PC-3 (cell line): Measurements from ENCODE around the gene SPINDOC. TPM values are rescaled to one million over a fixed set of nuclear protein-coding genes. Genes with fewer than 3 reads are reported as not detected.

Experiments used
- ATAC-seq: fragments of 200-7000 bp; cut with Tn5 transposase; 2 replicates; pipeline ENCODE4 v1.9.1; 2020; ENCODE audit warnings: mild to moderate bottlenecking, moderate library complexity
- BruUV-seq: library from RNA; stranded (reverse); fragments of 400-500 nt; replicated peaks from 2 replicates; lab custom pipeline; 2021; lab: Mats Ljungman, UMichigan
- CTCF ChIA-PET: fragments of 300-600 bp; sonication (Branson Sonifier 250); formaldehyde crosslinking; loops from one replicate; lab custom pipeline; 2022; ENCODE audit warnings: antibody characterized with exemption; lab: Charles Lee
- POLR2A ChIA-PET: fragments of 300-600 bp; sonication (Branson Sonifier 250); formaldehyde crosslinking; loops from one replicate; lab custom pipeline; 2022; ENCODE audit warnings: antibody characterized with exemption; ENCODE audit not compliant: unreplicated experiment; lab: Charles Lee
- DNase-seq: peaks from one replicate; pipeline ENCODE4 v3.0.0-alpha.2; 2015
- H2AFZ ChIP-seq: fragments of 300-600 bp; sonication (generic); 2 replicates; pipeline ENCODE4 v1.6.0; 2016; ENCODE audit warnings: antibody characterized with exemption, low read length
- H3F3A ChIP-seq: fragments of 300-600 bp; sonication (generic); one replicate; pipeline ENCODE4 v1.6.0; 2017; ENCODE audit warnings: antibody characterized with exemption, low read length, control low read depth, mild to moderate bottlenecking; ENCODE audit not compliant: unreplicated experiment
- H3K27ac ChIP-seq: fragments of 300-600 bp; sonication (generic); 2 replicates; pipeline ENCODE4 v1.5.1; 2016; ENCODE audit warnings: mild to moderate bottlenecking, low read length
- H3K27me3 ChIP-seq: fragments of 300-600 bp; sonication (generic); 2 replicates; pipeline ENCODE4 v1.6.1; 2016; ENCODE audit warnings: low read length, mixed read lengths
- H3K36me3 ChIP-seq: fragments of 300-600 bp; sonication (generic); 2 replicates; pipeline ENCODE4 v1.6.1; 2016; ENCODE audit warnings: low read depth, mixed run types, low read length, mixed read lengths
- H3K4me1 ChIP-seq: fragments of 300-600 bp; sonication (generic); 2 replicates; pipeline ENCODE4 v1.5.1; 2016; ENCODE audit warnings: low read length; ENCODE audit not compliant: insufficient read depth
- H3K4me2 ChIP-seq: fragments of 300-600 bp; sonication (generic); 2 replicates; pipeline ENCODE4 v1.6.0; 2016; ENCODE audit warnings: low read length
- H3K4me3 ChIP-seq: fragments of 300-600 bp; sonication (generic); 2 replicates; pipeline ENCODE4 v1.5.1; 2016; ENCODE audit warnings: mild to moderate bottlenecking, low read length, mixed read lengths
- H3K79me2 ChIP-seq: fragments of 300-600 bp; sonication (generic); 2 replicates; pipeline ENCODE4 v1.6.1; 2017; ENCODE audit warnings: low read length, mixed read lengths
- H3K9ac ChIP-seq: fragments of 300-600 bp; sonication (generic); 2 replicates; pipeline ENCODE4 v1.6.0; 2016; ENCODE audit warnings: mild to moderate bottlenecking, low read length
- H3K9me2 ChIP-seq: fragments of 300-600 bp; sonication (generic); replicated peaks from 2 replicates; pipeline ENCODE4 v1.6.1; 2016; ENCODE audit warnings: mixed run types, low read length, mixed read lengths
- H3K9me3 ChIP-seq: fragments of 300-600 bp; sonication (generic); 2 replicates; pipeline ENCODE4 v1.6.1; 2016; ENCODE audit warnings: low read length, mixed read lengths
- H4K20me1 ChIP-seq: fragments of 300-600 bp; sonication (generic); 2 replicates; pipeline ENCODE4 v1.6.1; 2016; ENCODE audit warnings: low read length, mixed read lengths
- EZH2 ChIP-seq: fragments of 300-600 bp; sonication (generic); IDR thresholded peaks from one replicate; pipeline ENCODE4 v1.6.1; 2017; ENCODE audit warnings: antibody characterized with exemption, mild to moderate bottlenecking, low read length; ENCODE audit not compliant: unreplicated experiment
- EZH2phosphoT487 ChIP-seq: fragments of 300-600 bp; sonication (generic); IDR thresholded peaks from 2 replicates; pipeline ENCODE4 v1.6.1; 2018; ENCODE audit warnings: mild to moderate bottlenecking, antibody characterized with exemption, low read length, borderline replicate concordance
- intact Hi-C: fragments of 100-400 bp; cut with micrococcal nuclease; formaldehyde crosslinking; loops from 2 replicates; pipeline ENCODE4 v1.9.0; 2023
- total RNA-seq: library from RNA; depleted of rRNA; stranded (reverse); fragments of >200 nt; gene quantifications from 2 replicates; pipeline ENCODE4 v1.2.3, GENCODE V29; 2014
- TF ChIP-seq, protein P1 (sequence below): fragments of 300-600 bp; sonication (generic); conservative IDR thresholded peaks from 2 replicates; pipeline ENCODE4 v1.5.1; 2017; ENCODE audit warnings: antibody characterized with exemption, low read depth, mild to moderate bottlenecking, low read length

The SPINDOC gene
- total RNA-seq, 1 experiment from 2014 or later, result 61.5 TPM

GRCh38 chr11:63837027-63837688, 23.9 kb downstream of the SPINDOC start:
- Histone ChIP-seq H3K4me3 (no peak overlapping the region), H3K9me3 (no peaks in the 10 kb centered on the region), H3K36me3 (no peaks in the 10 kb centered on the region), H2AFZ (peak overlapping the region; percentile 78; the same call in 1 of the 2 replicates), H3K9ac (no peak overlapping the region), H3K4me2 (no peak overlapping the region), H3K4me1 (peaks cover 30% of the 10 kb centered on the region), H3K27ac (no peak overlapping the region), H4K20me1 (peaks cover 27% of the 10 kb centered on the region), H3K27me3 (no peaks in the 10 kb centered on the region), H3K9me2 (no peaks in the 10 kb centered on the region), H3F3A (no peaks in the 10 kb centered on the region), H3K79me2 (peaks cover 30% of the 10 kb centered on the region)
- ChIA-PET CTCF (interaction anchor here (0.8 to 3.1 kb wide), 8 partner anchors 35 to 109 kb away, joined by 3 to 28 read pairs (median 6); partner anchors contain the start of genes NAA40 and RCOR2), POLR2A (no interaction called here)
- no TSS peak for BruUV-seq
- DNase-seq, result peak; percentile 96
- intact Hi-C loops, result loop anchor here (1.0 to 5.0 kb wide), 5 partner anchors 35 to 315 kb away; no protein-coding TSS in a partner anchor
- ATAC-seq, result peak; percentile 19
- TF ChIP-seq EZH2phosphoT487, result no peak
- TF ChIP-seq, protein P1, sequence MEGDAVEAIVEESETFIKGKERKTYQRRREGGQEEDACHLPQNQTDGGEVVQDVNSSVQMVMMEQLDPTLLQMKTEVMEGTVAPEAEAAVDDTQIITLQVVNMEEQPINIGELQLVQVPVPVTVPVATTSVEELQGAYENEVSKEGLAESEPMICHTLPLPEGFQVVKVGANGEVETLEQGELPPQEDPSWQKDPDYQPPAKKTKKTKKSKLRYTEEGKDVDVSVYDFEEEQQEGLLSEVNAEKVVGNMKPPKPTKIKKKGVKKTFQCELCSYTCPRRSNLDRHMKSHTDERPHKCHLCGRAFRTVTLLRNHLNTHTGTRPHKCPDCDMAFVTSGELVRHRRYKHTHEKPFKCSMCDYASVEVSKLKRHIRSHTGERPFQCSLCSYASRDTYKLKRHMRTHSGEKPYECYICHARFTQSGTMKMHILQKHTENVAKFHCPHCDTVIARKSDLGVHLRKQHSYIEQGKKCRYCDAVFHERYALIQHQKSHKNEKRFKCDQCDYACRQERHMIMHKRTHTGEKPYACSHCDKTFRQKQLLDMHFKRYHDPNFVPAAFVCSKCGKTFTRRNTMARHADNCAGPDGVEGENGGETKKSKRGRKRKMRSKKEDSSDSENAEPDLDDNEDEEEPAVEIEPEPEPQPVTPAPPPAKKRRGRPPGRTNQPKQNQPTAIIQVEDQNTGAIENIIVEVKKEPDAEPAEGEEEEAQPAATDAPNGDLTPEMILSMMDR, result peak; percentile 95

DNA sequence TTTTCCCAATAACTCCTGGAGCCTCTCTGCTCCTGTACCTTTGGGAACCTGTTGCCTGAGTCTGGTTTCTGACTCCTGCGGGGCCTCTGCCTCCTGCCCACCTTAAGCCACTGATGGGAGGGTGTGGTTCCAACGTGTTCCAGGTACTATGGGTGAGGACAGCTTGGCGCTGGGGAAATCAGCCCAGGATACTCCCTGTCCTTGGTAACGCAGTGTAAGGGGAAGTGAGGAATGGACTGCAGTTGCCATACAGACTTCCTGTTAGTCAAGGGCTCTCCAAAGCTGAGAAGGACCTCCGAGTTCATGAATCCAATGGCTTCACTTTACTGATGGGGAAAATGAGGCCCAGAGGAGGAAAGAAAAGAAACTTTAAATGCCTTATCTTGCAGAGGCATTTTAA, 24.5 kb downstream of the SPINDOC start:
- peak overlapping the region; percentile 75 for H3K4me3 ChIP-seq
- H3K9ac ChIP-seq, result peak overlapping the region; percentile 56; the same call in 1 of the 2 replicates
- peak overlapping the region; percentile 78 for H2AFZ ChIP-seq
- H3K4me1 ChIP-seq, result peaks cover 36% of the 10 kb centered on the region
- H3K4me2 ChIP-seq, result peak overlapping the region; percentile 81
- H3K79me2 ChIP-seq, result peaks cover 36% of the 10 kb centered on the region
- ChIA-PET CTCF (interaction anchor here (0.8 to 3.1 kb wide), 7 partner anchors 34 to 108 kb away, joined by 3 to 28 read pairs (median 7); partner anchors contain the start of genes NAA40 and RCOR2), POLR2A (interaction anchor here (1.1 kb wide), 1 partner anchor 97 kb away, joined by 4 read pairs; no protein-coding TSS in a partner anchor)
- ATAC-seq, result no peak
- H3K27me3 ChIP-seq, result no peaks in the 10 kb centered on the region
- no peaks in the 10 kb centered on the region for H3K9me3 ChIP-seq
- peaks cover 32% of the 10 kb centered on the region for H4K20me1 ChIP-seq
- TF ChIP-seq, protein P1, result no peak
- TF ChIP-seq EZH2, result no peak
- no peak for TF ChIP-seq EZH2phosphoT487
- H3K36me3 ChIP-seq, result no peaks in the 10 kb centered on the region
- BruUV-seq, result no TSS peak
- no peak for DNase-seq
- H3F3A ChIP-seq, result no peaks in the 10 kb centered on the region
- intact Hi-C loops, result loop anchor here (1.0 to 5.0 kb wide), 6 partner anchors 35 to 315 kb away; no protein-coding TSS in a partner anchor
- no peaks in the 10 kb centered on the region for H3K9me2 ChIP-seq
- no peak overlapping the region for H3K27ac ChIP-seq
